ENCODE measurements around the gene OTOP1.
"Not testable (repeated sequence)": the region's sequence is repeated elsewhere in the genome, so short reads cannot be mapped to it uniquely, and the experiment has no call there.

Gene OTOP1

DNA sequence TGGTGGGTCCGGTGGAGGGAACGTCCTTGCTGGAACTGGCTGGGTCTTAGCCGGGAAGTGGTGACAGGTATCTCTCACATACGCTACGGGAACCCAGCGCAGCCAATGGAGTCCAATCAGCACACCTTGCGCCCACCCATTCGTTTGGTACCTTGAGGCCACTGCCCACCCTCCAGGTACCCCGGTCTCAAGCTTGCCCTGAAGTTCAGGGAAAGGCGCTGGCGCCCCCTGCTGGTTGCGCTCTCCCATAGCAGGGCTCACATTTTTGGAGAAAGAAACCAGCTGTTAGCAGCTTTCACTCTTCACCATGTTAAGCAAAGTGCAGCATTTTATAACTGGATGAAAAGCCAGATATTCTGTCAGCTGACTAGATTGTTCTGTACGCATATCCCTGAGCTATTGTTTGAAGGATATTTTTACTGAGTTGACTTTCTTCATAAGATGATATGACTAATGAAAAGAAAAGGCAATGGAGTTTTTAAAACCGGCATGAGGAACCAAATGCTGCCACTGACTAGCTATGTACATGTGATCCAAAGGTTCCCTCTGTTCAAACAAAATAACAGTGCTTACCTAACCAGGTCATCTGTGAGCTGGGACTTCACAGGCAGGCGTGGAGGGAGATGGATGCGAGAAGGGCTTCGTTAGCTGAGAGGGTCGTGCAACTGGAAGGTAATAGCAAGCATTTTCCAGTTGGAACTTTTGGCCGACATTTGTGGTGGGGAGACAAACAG, 43.7 kb downstream of the OTOP1 start:
- H3K9ac ChIP-seq (ENCODE audit: low read length), result no peak overlapping the region

DNA sequence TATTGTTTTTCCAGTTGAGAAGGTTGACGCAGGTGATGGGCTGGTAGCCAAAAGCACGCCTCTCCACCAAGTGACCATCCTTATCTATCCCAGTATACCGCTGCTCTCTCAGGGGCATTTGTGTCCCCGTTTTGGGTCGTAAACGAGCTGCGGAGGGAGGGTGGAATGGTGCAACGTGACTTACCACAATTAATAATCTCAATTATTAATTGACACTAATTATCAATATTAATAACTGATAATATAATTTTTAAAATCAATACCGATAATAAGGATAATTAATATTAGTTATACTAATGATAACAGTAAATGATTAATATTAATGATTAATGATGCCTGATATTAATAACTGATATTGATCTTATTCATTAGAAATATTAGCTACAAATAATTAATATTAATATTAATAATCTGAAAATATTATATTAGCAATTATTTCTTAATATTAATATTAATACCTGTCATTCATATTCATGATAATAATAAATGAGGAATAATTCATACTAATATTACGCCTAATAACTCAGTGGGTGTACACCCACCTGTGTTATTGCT, 56.1 kb downstream of the OTOP1 start:
- no peaks in the 10 kb centered on the region for H3K27me3 ChIP-seq (ENCODE audit: control insufficient read depth, insufficient read depth, low read length)
- no peak overlapping the region for H3K9ac ChIP-seq (ENCODE audit: low read length)
- no peak overlapping the region for H3K4me3 ChIP-seq (ENCODE audit: low read length)
- no peaks in the 10 kb centered on the region for H3K4me1 ChIP-seq (ENCODE audit: control insufficient read depth, insufficient read depth, low read length)
- H3K27ac ChIP-seq (ENCODE audit: low read depth, low read length), result no peak overlapping the region
- no peaks in the 10 kb centered on the region for H3K36me3 ChIP-seq (ENCODE audit: control insufficient read depth, insufficient read depth, low read length)

More for the DNA sequence above, 43.7 kb downstream of the OTOP1 start:
- H3K27me3 ChIP-seq (ENCODE audit: control insufficient read depth, insufficient read depth, low read length), result no peaks in the 10 kb centered on the region
- H3K36me3 ChIP-seq (ENCODE audit: control insufficient read depth, insufficient read depth, low read length), result no peaks in the 10 kb centered on the region
- H3K4me3 ChIP-seq (ENCODE audit: low read length), result no peak overlapping the region
- H3K4me1 ChIP-seq (ENCODE audit: control insufficient read depth, insufficient read depth, low read length), result no peaks in the 10 kb centered on the region
- no peak overlapping the region for H3K27ac ChIP-seq (ENCODE audit: low read depth, low read length)

DNA sequence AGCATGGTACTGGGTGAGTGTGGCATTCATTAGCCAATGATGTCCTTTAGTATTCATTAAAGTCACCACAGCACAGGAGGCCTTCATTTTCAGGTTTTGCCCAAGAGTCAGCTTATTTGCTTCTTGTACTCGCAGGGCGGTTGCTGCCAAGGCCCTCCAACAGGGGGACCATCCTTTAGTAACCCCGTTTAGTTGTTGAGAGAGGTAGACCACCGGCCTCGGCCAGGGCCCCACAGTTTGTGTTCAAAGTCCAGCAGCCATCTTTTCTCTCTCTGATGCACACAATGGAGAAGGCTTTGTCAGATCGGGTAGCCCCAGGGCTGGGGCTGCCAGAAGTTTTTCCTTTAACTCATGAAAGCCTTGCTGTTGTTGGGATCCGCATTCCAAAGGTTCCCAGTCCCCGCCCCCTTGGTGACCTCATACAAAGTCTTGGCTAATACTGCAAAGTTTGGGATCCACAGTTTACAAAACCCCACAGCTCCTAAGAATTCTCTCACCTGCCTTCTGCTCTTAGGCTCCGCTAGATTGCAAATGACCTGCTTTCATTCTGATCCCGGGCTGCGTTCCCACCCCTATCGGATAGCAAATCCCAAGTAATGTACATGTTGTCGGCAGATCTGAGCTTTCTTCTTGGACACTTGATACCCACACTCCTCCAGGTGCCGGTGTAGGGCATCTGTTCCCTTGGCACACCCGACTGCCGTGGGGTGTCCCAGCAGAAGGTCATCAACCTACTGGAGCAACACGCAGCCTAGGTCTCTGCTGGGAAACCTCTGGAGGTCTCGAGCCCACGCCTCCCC, 58.5 kb downstream of the OTOP1 start:
- not testable (repeated sequence) for H3K27me3 ChIP-seq (ENCODE audit: control insufficient read depth, insufficient read depth, low read length); H3K4me1 ChIP-seq (ENCODE audit: control insufficient read depth, insufficient read depth, low read length); H3K4me3 ChIP-seq (ENCODE audit: low read length); H3K9ac ChIP-seq (ENCODE audit: low read length); H3K36me3 ChIP-seq (ENCODE audit: control insufficient read depth, insufficient read depth, low read length); H3K27ac ChIP-seq (ENCODE audit: low read depth, low read length)

DNA sequence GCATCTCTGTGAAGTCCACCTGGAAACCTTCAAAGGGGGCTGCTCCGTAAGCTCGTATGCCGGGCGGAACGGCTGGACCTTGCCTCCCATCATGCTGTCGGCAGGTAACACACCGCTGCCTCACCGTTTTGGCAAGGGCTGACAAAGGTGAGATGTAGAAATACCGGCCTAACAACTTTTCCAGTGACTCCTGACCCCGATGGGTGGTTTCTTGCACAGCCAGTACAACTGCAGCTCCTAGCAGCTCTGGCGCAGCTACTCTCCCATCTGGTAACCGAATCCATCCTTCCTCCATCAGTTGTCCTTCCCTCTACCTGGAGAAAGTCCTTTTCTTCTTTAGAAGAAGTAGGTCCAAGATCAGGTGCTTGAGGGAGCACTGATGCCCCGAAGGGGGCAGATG, 59.7 kb downstream of the OTOP1 start:
- not testable (repeated sequence) for H3K27ac ChIP-seq (ENCODE audit: low read depth, low read length); H3K9ac ChIP-seq (ENCODE audit: low read length); H3K27me3 ChIP-seq (ENCODE audit: control insufficient read depth, insufficient read depth, low read length); H3K4me1 ChIP-seq (ENCODE audit: control insufficient read depth, insufficient read depth, low read length); H3K4me3 ChIP-seq (ENCODE audit: low read length); H3K36me3 ChIP-seq (ENCODE audit: control insufficient read depth, insufficient read depth, low read length)

DNA sequence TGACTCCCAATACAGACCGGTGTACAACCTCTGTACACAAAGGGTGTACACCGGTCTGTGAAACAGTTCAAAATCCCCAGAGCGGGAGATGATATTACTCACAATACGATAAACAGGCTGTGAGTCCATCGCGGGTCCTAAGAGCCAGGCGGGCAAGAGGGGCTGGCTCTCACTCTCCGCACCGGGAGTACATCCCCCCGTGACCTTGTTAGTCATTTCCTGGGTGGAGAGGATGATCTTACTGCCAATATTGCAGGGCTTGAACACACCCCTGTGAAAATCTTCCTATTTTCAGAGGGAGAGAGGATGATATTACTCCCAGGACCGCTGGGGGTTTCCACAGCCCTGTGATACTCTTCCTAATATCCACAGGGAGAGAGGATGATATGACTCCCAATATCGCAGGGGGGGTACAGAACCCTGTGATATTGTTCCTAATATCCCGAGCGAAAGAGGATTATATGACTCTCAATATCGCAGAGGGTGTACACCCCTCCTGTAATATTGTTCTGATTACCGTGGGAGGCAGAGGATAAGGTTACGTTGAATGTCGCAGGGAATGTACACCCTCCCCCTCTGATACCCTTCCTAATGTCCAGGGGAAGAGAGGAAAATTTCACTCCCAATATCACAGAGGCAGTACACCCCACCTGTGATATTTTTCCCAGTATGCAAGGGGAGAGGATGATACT, 60.9 kb downstream of the OTOP1 start:
- H3K27ac ChIP-seq (ENCODE audit: low read depth, low read length); H3K4me3 ChIP-seq (ENCODE audit: low read length): not testable (repeated sequence)

DNA sequence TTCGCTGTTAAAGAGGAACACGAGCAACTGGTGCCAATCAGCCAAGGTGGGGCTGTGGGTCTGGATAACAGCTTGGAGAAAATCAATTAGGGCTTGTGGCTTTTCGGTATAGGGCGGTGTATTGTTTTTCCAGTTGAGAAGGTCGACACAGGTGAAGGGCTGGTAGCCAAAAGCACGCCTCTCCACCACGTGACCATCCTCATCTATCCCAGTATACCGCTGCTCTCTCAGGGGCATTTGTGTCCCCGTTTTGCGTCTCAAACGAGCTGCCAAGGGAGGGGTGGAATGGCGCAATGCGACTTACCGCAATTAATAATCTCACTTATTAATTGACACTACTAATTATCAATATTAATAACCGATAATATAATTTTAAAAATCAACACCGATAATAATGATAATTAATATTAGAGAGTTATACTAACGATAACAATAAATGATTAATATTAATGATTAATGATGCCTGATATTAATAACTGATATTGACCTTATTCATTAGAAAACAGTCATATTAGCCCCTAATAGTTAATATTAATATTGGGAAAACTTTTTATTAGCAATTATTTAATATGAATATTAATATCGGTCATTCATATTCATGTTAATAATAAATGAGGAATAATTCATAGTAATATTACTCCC, 62.1 kb downstream of the OTOP1 start:
- not testable (repeated sequence) for H3K27me3 ChIP-seq (ENCODE audit: control insufficient read depth, insufficient read depth, low read length); H3K27ac ChIP-seq (ENCODE audit: low read depth, low read length); H3K4me3 ChIP-seq (ENCODE audit: low read length); H3K4me1 ChIP-seq (ENCODE audit: control insufficient read depth, insufficient read depth, low read length); H3K9ac ChIP-seq (ENCODE audit: low read length); H3K36me3 ChIP-seq (ENCODE audit: control insufficient read depth, insufficient read depth, low read length)

More for the DNA sequence above, 60.9 kb downstream of the OTOP1 start:
- H3K4me1 ChIP-seq (ENCODE audit: control insufficient read depth, insufficient read depth, low read length); H3K36me3 ChIP-seq (ENCODE audit: control insufficient read depth, insufficient read depth, low read length); H3K27me3 ChIP-seq (ENCODE audit: control insufficient read depth, insufficient read depth, low read length); H3K9ac ChIP-seq (ENCODE audit: low read length): not testable (repeated sequence)

DNA sequence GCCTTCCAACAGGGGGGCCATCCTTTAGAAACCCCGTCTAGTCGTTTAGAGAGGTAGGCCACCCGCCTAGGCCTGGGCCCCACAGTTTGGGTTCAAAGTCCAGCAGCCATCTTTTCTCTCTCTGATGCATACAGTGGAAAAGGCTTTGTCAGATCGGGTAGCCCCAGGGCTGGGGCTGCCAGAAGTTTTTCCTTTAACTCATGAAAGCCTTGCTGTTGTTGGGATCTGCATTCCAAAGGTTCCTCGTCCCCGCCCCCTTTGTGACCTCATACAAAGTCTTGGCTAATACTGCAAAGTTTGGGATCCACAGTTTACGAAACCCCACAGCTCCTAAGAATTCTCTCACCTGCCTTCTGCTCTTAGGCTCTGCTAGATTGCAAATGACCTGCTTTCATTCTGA, 64.5 kb downstream of the OTOP1 start:
- not testable (repeated sequence) for H3K9ac ChIP-seq (ENCODE audit: low read length); H3K36me3 ChIP-seq (ENCODE audit: control insufficient read depth, insufficient read depth, low read length); H3K4me3 ChIP-seq (ENCODE audit: low read length); H3K27ac ChIP-seq (ENCODE audit: low read depth, low read length); H3K27me3 ChIP-seq (ENCODE audit: control insufficient read depth, insufficient read depth, low read length); H3K4me1 ChIP-seq (ENCODE audit: control insufficient read depth, insufficient read depth, low read length)

DNA sequence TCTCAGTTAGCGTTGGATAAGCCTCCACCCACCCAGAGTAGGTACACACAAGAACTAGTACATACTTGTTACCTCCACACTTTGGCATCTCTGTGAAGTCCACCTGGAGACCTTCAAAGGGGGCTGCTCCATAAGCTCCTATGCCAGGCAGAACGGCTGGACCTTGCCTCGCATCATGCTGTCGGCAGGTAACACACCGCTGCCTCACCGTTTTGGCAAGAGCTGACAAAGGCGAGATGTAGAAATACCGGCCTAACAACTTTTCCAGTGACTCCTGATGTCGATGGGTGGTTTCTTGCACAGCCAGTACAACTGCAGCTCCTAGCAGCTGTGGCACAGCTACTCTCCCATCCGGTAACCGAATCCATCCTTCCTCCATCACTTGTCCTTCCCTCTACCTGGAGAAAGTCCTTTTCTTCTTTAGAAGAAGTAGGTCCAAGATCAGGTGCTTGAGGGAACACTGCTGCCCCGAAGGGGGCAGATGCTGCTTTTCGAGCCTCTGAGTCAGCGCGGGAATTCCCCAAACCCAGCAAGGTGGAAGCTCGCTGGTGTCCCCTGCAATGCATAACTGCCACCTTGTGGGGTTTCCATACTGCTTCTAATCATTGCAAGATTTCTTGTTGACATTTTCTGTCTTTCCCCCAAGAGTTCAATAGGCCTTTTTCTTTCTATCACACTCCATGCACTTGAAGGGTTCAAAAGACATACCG, 65.6 kb downstream of the OTOP1 start:
- not testable (repeated sequence) for H3K9ac ChIP-seq (ENCODE audit: low read length); H3K27me3 ChIP-seq (ENCODE audit: control insufficient read depth, insufficient read depth, low read length); H3K4me1 ChIP-seq (ENCODE audit: control insufficient read depth, insufficient read depth, low read length); H3K36me3 ChIP-seq (ENCODE audit: control insufficient read depth, insufficient read depth, low read length); H3K27ac ChIP-seq (ENCODE audit: low read depth, low read length); H3K4me3 ChIP-seq (ENCODE audit: low read length)

DNA sequence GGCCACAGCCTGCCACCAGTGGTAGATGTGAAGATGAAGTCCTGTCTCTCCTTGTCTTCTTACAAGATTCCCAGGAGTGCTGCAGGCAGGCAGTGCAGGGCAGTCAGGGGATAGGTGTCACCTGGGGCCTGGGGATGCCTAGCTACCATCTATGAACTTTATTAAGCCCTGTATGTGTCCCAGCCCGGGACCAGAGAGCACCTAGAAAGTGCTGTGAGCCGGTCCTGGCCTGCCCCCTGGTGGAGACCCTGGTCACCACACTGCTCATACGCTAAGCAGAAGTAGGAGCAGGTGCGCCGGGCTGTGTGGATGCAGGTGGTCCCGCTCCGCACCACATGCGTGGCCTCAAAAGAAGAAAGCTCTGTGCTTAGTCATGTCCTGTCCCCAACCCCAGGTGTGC, 81.1 kb downstream of the OTOP1 start:
- H3K36me3 ChIP-seq (ENCODE audit: control insufficient read depth, insufficient read depth, low read length); H3K4me3 ChIP-seq (ENCODE audit: low read length); H3K4me1 ChIP-seq (ENCODE audit: control insufficient read depth, insufficient read depth, low read length); H3K27ac ChIP-seq (ENCODE audit: low read depth, low read length); H3K27me3 ChIP-seq (ENCODE audit: control insufficient read depth, insufficient read depth, low read length); H3K9ac ChIP-seq (ENCODE audit: low read length): not testable (repeated sequence)

DNA sequence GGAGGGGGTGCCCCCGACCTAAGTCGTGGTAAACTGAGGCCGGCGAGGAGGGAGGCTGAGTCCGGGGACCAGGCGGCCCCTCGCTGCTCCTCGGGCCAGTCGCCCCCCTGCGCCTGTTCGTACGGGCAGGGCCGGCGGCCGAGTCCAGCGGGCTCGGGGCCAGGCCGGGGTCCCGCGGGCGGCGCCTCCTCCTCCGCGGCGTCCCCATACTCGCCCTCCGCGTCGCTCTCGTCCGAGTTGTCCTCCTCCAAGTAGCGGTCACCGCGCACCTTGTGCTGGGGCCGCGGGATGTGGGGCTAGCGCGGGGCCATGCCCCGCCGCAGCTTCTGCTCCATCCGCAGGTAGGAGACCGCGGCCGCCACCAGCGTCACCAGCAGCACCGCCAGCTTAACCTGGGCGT, 83.4 kb downstream of the OTOP1 start:
- H3K27ac ChIP-seq (ENCODE audit: low read depth, low read length); H3K36me3 ChIP-seq (ENCODE audit: control insufficient read depth, insufficient read depth, low read length); H3K27me3 ChIP-seq (ENCODE audit: control insufficient read depth, insufficient read depth, low read length); H3K4me3 ChIP-seq (ENCODE audit: low read length); H3K4me1 ChIP-seq (ENCODE audit: control insufficient read depth, insufficient read depth, low read length); H3K9ac ChIP-seq (ENCODE audit: low read length): not testable (repeated sequence)

DNA sequence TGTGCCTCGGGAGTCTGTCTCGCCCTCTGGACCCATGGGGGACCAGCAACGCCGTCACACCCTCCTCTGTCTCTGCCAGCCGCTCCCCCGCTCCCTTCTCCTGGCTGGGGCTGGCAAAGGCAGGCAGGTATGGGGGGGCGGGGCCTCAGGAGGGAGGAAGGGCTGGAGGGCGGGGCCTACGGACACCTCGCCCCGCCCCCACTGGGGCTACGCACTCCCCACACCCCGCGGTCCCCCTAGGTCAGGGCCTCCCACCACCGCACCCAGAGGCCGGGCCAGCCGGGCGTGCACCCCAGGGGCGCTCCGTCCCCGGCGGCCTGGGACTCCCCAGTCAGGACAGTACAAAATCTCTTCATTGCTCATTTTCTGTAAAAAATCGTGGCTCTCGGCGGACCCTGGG, 84.0 kb downstream of the OTOP1 start:
- not testable (repeated sequence) for H3K4me1 ChIP-seq (ENCODE audit: control insufficient read depth, insufficient read depth, low read length); H3K4me3 ChIP-seq (ENCODE audit: low read length); H3K27ac ChIP-seq (ENCODE audit: low read depth, low read length); H3K27me3 ChIP-seq (ENCODE audit: control insufficient read depth, insufficient read depth, low read length); H3K9ac ChIP-seq (ENCODE audit: low read length); H3K36me3 ChIP-seq (ENCODE audit: control insufficient read depth, insufficient read depth, low read length)

DNA sequence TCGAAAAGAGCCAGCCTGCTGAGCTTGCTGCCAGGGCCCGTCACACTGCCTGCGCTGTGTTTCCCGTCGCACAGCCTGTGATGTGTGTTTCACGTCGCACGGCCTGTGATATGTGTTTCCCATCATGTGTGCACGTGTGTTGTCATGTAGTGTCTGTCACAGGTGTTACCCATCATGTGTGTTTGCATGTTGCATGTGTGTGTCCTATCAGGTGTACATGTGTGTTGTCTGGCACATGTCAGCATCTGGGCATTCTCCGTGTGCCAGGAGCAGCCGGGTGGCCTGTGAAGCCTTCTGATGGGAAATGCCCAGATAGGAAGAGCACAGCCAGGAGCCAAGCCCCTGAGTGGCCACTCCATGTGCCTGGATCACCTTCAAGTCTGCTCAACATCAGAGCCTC, 85.5 kb downstream of the OTOP1 start:
- H3K27me3 ChIP-seq (ENCODE audit: control insufficient read depth, insufficient read depth, low read length); H3K4me1 ChIP-seq (ENCODE audit: control insufficient read depth, insufficient read depth, low read length); H3K27ac ChIP-seq (ENCODE audit: low read depth, low read length); H3K9ac ChIP-seq (ENCODE audit: low read length); H3K36me3 ChIP-seq (ENCODE audit: control insufficient read depth, insufficient read depth, low read length); H3K4me3 ChIP-seq (ENCODE audit: low read length): not testable (repeated sequence)

Measured in rectal smooth muscle tissue (tissue), 1 donor.